ENCODE results near the gene PNPLA5. TPM values are rescaled to one million over a fixed set of nuclear protein-coding genes. Genes with fewer than 3 reads are reported as not detected.

PNPLA5 gene
- total RNA-seq, 2 donors from 2014 or later: not detected

GRCh38 chr22:43839781-43840180, 52.0 kb downstream of the PNPLA5 start:
- Mint-ChIP-seq H3K27ac (peak overlapping the region in 1 of 2 donors; percentile 15), H3K9me3 (no peaks in the 10 kb centered on the region), H3K36me3 (no peaks in the 10 kb centered on the region)
- no peak for ATAC-seq
- DNase-seq (ENCODE audit: low spot score in 2 of 2): no peak

DNA sequence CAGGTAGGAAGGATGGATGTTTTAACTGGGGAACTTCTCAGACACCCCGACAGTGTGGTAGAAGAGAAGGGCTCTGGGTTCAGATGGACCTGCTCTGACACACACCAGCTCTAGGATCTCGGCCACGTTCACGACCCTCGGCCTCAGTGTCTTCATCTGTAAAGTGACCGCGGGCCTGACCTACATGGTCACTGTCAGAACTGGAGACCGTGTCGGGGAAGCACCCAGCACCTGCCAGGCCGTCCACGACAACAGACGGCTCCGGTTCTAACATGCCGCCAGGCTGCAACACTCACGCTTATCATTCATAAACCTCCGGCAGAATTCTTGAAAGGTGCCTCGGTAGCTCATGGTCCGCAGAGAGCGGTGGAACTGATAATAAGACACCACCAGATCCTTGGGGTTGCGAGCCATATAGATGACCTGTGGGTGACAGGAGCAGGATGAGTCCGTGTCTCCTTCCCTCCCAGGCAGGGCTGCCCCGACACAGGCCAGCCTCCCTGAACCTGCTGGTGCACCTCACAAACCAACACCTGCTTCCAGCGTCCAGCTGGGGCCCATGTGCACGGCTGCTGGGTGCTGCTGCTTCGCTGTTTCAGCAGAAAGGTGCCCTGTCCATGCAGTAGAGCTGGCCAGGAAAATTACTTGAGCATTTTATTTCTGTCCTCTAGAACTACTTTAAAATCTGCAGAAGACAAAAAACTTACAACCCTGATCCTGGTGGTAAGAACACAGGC, 53.1 kb downstream of the PNPLA5 start:
- ATAC-seq (no peak), DNase-seq (ENCODE audit: low spot score in 2 of 2) (no peak)
- Mint-ChIP-seq H3K36me3 (no peaks in the 10 kb centered on the region), H3K9me3 (no peaks in the 10 kb centered on the region), H3K27ac (no peak overlapping the region)

DNA sequence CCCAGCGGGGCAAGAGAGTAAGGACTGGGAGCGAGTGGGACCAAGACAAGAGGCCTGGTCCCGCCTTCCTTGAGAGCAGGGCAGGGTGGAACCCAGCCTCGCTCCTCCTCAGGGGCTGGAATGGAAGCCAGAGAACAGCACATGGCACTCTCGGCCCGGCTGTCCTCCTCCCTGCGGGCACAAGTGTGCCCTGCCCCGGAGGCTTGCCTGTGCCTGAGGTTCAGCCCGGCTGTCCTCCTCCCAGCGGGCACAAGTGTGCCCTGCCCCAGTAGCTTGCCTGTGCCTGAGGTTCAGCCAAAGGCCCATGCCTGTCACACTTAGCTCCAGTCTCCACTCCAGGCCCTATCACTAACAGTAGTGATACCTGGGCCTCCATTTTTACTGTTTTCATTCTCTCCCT, 53.7 kb downstream of the PNPLA5 start:
- ATAC-seq (no peak), DNase-seq (ENCODE audit: low spot score in 2 of 2) (no peak)
- Mint-ChIP-seq H3K36me3 (no peaks in the 10 kb centered on the region), H3K9me3 (no peaks in the 10 kb centered on the region), H3K27ac (no peak overlapping the region)

DNA sequence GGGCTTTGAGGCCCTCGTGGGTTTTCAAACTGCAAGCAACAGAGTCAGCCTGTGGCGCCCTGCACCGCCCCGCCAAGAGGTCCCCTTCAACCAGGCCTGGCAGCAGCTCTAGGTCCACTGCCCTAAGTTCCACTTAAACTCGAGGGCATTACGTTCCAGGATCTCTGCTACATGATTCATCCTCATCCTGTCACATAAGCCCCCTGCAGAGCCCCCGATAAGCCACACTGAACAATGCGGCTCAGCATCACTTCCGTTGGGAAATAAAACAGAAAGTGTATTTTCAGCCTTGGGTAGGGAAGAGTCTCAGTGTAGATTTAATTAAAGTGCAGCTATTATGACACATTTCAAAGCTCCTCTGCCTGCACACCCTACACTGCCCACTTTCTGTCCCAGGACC, 54.1 kb downstream of the PNPLA5 start:
- Mint-ChIP-seq H3K9me3 (no peaks in the 10 kb centered on the region), H3K36me3 (no peaks in the 10 kb centered on the region), H3K27ac (no peak overlapping the region)
- no peak for DNase-seq (ENCODE audit: low spot score in 2 of 2)
- ATAC-seq: no peak

GRCh38 chr22:43835736-43836135, 56.1 kb downstream of the PNPLA5 start:
- H3K27ac Mint-ChIP-seq: no peak overlapping the region
- ATAC-seq (no peak), DNase-seq (ENCODE audit: low spot score in 2 of 2) (no peak)
- H3K9me3 Mint-ChIP-seq: no peaks in the 10 kb centered on the region
- no peaks in the 10 kb centered on the region for H3K36me3 Mint-ChIP-seq

- no peaks in the 10 kb centered on the region for H3K36me3 Mint-ChIP-seq
- DNase-seq (ENCODE audit: low spot score in 2 of 2): no peak
- H3K9me3 Mint-ChIP-seq: no peaks in the 10 kb centered on the region
- H3K27ac Mint-ChIP-seq: no peak overlapping the region
- ATAC-seq: no peak
These were observed 56.6 kb downstream of the PNPLA5 start for GRCh38 chr22:43835166-43835565.

DNA sequence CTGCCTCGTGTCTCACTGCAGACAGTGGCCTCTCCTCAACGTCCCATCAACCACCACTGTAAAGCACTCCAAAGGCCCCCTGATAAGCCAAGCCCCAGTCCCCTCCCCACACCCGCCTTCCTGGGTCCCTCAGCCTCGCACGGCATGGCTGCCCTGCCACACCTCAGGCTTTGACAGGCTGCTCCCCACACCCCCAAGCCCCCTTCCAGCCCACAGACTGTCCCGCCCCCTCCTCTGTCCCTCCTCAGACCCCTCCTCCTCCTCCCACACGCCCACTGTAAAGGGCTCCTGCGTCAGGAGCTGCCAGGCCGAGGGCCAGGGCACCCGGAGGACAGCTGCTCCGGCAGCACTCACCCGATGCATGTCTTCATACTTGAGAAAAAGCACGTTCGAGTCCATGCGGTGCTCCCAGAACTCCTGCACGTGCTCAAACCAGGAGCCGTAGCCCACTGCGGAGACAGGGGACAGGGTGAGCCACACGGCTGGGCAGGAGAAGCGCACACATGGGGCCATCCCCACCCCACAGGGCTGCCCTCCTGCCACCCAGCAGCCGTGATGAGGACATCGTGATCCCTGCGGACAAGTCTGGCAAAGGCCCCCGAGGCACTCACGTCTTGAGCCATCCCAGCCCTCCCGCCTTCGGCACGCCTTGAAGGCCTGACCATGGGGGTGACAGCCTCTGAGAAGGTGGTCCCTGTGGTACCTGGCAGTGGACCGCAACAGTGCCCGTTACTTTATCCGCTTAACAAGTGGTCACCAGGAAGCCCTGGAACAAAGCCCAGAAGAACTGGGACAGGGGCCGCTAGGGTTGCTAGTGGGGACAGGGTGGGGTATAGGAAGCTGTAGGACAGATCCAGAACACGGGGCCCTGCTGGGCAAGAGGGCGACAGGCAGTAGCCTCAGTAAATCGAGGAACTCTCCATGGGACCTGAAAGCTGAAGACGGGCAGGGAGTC, 58.2 kb downstream of the PNPLA5 start:
- no peak for DNase-seq (ENCODE audit: low spot score in 2 of 2)
- H3K36me3 Mint-ChIP-seq: no peaks in the 10 kb centered on the region
- no peak for ATAC-seq
- no peaks in the 10 kb centered on the region for H3K9me3 Mint-ChIP-seq
- H3K27ac Mint-ChIP-seq: no peak overlapping the region

DNA sequence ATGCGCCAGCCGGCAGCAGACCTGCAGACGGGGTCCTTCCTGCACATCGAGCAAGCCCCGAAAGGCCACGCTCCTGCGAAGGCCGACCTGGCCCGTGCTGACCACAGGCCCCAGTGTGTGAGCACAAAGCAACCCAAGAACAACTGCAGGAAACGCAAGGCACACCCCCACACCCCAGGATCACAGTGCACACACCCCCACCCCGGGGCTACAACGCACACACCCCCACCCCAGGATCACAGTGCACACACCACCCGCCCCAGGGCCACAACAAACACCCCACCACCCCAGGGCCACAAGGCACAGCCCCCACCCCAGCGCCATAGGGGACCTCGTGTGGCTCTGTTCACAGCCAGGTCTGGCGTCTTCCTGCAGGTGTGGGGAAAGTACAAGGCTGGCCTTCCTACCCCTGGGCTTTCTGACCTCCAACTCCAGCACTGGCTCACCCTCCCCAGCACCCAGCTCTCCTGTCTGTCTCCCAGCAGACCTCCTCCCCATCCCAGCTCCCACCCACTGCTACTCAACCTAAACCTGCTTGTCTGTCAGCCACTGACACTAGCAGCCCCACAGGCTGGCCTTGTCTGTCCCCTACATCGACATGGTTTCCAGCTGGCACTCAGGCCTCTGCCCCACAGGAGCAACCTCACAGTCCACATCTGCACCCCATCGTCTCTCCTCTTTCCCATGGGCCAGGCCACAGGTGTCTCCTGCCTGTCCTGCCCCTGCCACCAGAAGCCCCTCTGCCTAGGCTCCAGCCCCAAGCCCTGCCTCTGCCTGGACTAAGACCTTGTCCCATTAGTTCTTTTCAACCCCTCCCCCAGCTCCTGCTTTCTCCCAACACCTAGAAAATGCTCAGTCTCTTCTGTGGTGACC, 59.2 kb downstream of the PNPLA5 start:
- DNase-seq (ENCODE audit: low spot score in 2 of 2): no peak
- H3K36me3 Mint-ChIP-seq: no peaks in the 10 kb centered on the region

DNA sequence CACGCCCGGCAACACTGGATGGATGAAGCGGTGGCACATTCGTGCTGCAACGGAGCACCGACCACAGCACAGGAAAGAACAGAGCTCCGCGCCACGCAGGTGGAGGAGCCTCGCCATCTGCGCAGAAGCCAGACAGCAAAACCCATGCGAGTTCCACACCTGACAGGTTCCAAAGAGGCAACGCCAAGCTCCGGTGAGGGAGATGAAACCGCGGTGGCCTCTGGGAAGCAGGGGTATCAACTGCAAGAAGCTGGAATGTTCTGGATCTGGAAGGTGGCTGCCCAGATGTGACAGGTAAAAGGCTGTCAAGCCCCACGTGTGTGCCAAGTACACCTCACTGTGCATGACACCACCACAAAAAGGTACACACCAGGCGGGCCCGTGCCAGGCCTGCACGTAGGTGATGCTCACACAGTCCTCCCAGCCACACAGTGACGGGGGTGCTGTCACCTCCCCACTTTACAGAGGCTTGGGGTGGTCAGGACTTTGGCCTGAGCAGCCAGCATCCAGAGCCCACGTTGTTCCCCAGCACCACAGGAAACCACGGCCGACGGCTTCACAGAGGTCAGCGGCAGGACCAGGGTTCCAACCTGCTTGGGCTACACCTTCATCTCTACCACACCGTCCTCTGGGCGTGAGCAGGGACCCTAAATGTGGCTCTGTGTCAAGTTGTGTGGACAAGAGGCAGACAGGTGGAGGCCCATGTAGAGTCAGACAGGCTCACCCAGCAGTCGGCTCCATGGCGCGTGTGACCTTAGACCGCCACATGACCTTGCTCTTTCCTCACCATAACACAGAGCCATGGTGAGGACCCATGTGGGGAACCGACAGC, 60.0 kb downstream of the PNPLA5 start:
- ATAC-seq (no peak), DNase-seq (ENCODE audit: low spot score in 2 of 2) (no peak)
- H3K36me3 Mint-ChIP-seq: no peaks in the 10 kb centered on the region
- H3K9me3 Mint-ChIP-seq: no peaks in the 10 kb centered on the region
- H3K27ac Mint-ChIP-seq: no peak overlapping the region

More for the DNA sequence above, 59.2 kb downstream of the PNPLA5 start:
- no peak overlapping the region for H3K27ac Mint-ChIP-seq
- H3K9me3 Mint-ChIP-seq: no peaks in the 10 kb centered on the region
- ATAC-seq: no peak

- ATAC-seq (no peak), DNase-seq (ENCODE audit: low spot score in 2 of 2) (no peak)
- no peaks in the 10 kb centered on the region for H3K9me3 Mint-ChIP-seq
- H3K36me3 Mint-ChIP-seq: no peaks in the 10 kb centered on the region
- H3K27ac Mint-ChIP-seq: no peak overlapping the region
These were observed 60.8 kb downstream of the PNPLA5 start for GRCh38 chr22:43830931-43831560.

- DNase-seq (ENCODE audit: low spot score in 2 of 2) (no peak), ATAC-seq (no peak)
These were observed 61.6 kb downstream of the PNPLA5 start for GRCh38 chr22:43829904-43830851.

More at GRCh38 chr22:43829904-43830851, 61.6 kb downstream of the PNPLA5 start:
- Mint-ChIP-seq H3K36me3 (no peaks in the 10 kb centered on the region), H3K27ac (no peak overlapping the region), H3K9me3 (no peaks in the 10 kb centered on the region)

Measured in activated naive CD4-positive, alpha-beta T cell treated with anti-CD3 and anti-CD28 coated beads, Interleukin-2, amount 50 U/mL, for 72 hours (primary cell).